Fibroblast of pulmonary artery (primary cell): Measurements from ENCODE around the gene XCR1.
"Not testable (repeated sequence)": the region's sequence is repeated elsewhere in the genome, so short reads cannot be mapped to it uniquely, and the experiment has no call there.

Experiments used
- DNase-seq: peaks from one replicate; pipeline ENCODE4 v3.0.0-alpha.2; 2010; ENCODE audit warnings: low read depth
- H3K4me3 ChIP-seq: replicated peaks from 2 replicates; pipeline ENCODE4 v1.5.1; 2011; ENCODE audit warnings: low read depth, mild to moderate bottlenecking, control low read depth, low read length, moderate library complexity
- CTCF ChIP-seq: IDR thresholded peaks from 2 replicates; pipeline ENCODE4 v1.5.1; 2011; ENCODE audit warnings: mild to moderate bottlenecking, control low read depth, low read length, inconsistent platforms; ENCODE audit errors: missing control alignments

Gene XCR1

GRCh38 chr3:46058981-46059380, 31.7 kb upstream of the XCR1 start:
- no peak for TF ChIP-seq CTCF
- DNase-seq: no peak
- no peak overlapping the region for H3K4me3 ChIP-seq

- no peak for DNase-seq
- no peak overlapping the region for H3K4me3 ChIP-seq
- TF ChIP-seq CTCF: no peak
These were observed 30.4 kb upstream of the XCR1 start for GRCh38 chr3:46057716-46058115.

GRCh38 chr3:46056686-46057085, 29.4 kb upstream of the XCR1 start:
- TF ChIP-seq CTCF: no peak
- no peak for DNase-seq
- no peak overlapping the region for H3K4me3 ChIP-seq

- not testable (repeated sequence) for DNase-seq, H3K4me3 ChIP-seq
These were observed 26.7 kb upstream of the XCR1 start for GRCh38 chr3:46053761-46054515.

GRCh38 chr3:46053265-46053664, 26.0 kb upstream of the XCR1 start:
- H3K4me3 ChIP-seq, DNase-seq: not testable (repeated sequence)

DNA sequence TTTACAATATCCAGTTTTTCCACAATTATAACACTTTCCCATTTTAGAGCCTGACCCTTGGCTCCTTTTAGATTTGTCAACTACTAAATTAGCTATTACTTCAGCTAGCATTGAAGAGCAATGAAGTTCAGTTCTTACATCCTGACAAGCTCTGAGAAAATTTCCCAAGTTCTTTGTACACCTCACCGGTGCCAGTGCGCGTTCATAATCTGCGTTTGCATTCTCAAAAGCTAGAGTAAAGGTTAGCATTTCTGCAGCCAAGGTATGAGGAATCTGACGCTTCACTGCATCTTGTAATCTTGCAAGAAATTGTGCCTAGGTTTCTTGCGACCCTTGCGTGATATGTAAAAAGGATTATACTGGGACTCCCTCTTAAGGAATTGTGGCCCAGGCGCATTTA, 25.2 kb upstream of the XCR1 start:
- TF ChIP-seq CTCF: no peak
- no peak overlapping the region for H3K4me3 ChIP-seq
- DNase-seq: no peak

GRCh38 chr3:46049093-46049492, 21.8 kb upstream of the XCR1 start:
- no peak overlapping the region for H3K4me3 ChIP-seq
- DNase-seq: no peak
- TF ChIP-seq CTCF: no peak

- not testable (repeated sequence) for DNase-seq
These were observed 18.9 kb upstream of the XCR1 start for GRCh38 chr3:46046231-46046630.

GRCh38 chr3:46038916-46039315, 11.6 kb upstream of the XCR1 start:
- DNase-seq: no peak
- TF ChIP-seq CTCF: no peak
- H3K4me3 ChIP-seq: no peak overlapping the region

More at GRCh38 chr3:46046231-46046630, 18.9 kb upstream of the XCR1 start:
- not testable (repeated sequence) for H3K4me3 ChIP-seq

DNA sequence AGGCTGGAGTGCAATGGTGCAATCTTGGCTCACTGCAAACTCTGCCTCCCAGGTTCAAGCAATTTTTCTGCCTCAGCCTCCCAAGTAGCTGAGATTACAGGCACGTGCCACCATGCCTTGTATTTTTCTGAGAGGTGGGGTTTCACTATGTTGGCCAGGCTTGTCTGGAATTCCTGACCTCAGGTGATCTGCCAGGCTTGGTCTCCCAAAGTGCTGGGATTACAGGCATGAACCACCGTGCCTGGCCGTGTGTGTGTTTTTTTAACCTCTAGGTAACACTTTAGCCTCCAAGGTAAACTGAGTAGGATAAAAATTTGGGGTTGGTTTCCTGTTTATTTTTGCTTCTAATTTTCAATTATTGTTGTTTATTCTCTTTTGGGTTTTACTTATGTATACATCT, 10.8 kb upstream of the XCR1 start:
- not testable (repeated sequence) for DNase-seq, H3K4me3 ChIP-seq
